ENCODE data around the gene PARVB.

The PARVB gene

GRCh38 chr22:44119669-44120313 lies 95.7 kb downstream of the PARVB start:
- TF ChIP-seq CTCF (conservative IDR thresholded peaks at IDR 0.05; ENCODE audit: control insufficient read depth, insufficient read depth, low read depth, low read length): no peak
- H3K4me3 ChIP-seq (ENCODE audit: control insufficient read depth, low read depth, low read length): no peak overlapping the region
- DNase-seq (ENCODE audit: low read depth): no peak

GRCh38 chr22:44120314-44120704 lies 96.2 kb downstream of the PARVB start:
- no peak for DNase-seq (ENCODE audit: low read depth)
- no peak for TF ChIP-seq CTCF (conservative IDR thresholded peaks at IDR 0.05; ENCODE audit: control insufficient read depth, insufficient read depth, low read depth, low read length)
- H3K4me3 ChIP-seq (ENCODE audit: control insufficient read depth, low read depth, low read length): no peak overlapping the region

- no peak overlapping the region for H3K4me3 ChIP-seq (ENCODE audit: control insufficient read depth, low read depth, low read length)
- TF ChIP-seq CTCF (conservative IDR thresholded peaks at IDR 0.05; ENCODE audit: control insufficient read depth, insufficient read depth, low read depth, low read length): no peak
- DNase-seq (ENCODE audit: low read depth): no peak
Measured at GRCh38 chr22:44125421-44125820, 101.3 kb downstream of the PARVB start.

DNA sequence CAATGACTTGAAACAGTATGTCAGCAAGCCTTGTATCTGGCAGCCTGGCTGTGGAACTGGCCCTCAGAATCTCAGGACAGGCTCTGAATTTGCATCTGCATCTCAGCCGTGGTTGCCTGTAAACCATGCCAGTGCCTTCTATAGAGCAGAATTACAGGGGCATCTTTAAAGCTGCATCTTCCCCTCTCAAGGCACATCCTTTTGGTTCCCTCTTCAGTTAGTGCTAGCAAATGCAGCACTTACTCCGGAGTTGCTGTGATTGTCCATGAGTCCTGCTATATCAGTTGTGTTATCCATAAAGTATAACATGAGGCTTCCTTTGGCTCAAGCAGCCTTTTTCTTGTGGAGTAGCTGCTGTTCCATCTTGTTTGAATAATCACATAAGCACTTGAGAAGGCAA lies 102.7 kb downstream of the PARVB start:
- H3K4me3 ChIP-seq (ENCODE audit: control insufficient read depth, low read depth, low read length): no peak overlapping the region
- TF ChIP-seq CTCF (conservative IDR thresholded peaks at IDR 0.05; ENCODE audit: control insufficient read depth, insufficient read depth, low read depth, low read length): no peak
- DNase-seq (ENCODE audit: low read depth): no peak

GRCh38 chr22:44127356-44127755 lies 103.3 kb downstream of the PARVB start:
- peak; percentile 15 for DNase-seq (ENCODE audit: low read depth)
- no peak overlapping the region for H3K4me3 ChIP-seq (ENCODE audit: control insufficient read depth, low read depth, low read length)
- TF ChIP-seq CTCF (conservative IDR thresholded peaks at IDR 0.05; ENCODE audit: control insufficient read depth, insufficient read depth, low read depth, low read length): no peak

DNA sequence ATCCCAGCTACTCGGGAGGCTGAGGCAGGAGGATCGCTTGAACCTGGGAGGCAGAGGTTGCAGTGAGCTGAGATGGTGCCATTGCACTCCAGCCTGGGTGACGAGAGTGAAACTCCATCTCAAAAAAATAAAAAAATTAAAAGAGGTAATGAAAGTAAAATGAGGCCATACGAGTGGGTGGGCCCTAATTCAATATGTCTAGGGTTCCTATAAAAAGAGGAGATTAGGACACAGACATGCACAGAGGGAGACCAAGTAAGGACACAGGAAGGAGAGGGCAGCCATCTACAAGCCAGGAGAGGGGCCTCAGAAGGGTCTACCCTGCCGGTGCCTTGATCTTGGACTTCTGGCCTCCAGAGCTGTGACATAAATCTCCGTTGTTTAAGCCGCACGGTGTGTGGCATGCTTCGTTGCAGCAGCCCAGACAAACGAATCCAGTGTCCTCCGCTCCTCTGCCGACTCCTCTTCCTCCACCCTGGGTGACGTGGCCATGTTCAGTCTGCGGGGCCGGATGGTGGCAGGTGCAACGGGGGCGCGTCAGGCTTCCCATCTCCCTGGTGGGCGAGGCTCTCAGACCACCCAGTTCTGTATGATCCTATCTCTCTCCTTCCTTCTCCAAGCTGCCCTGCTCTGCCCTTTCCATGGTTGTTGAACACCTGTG lies 105.0 kb downstream of the PARVB start:
- no peak for TF ChIP-seq CTCF (conservative IDR thresholded peaks at IDR 0.05; ENCODE audit: control insufficient read depth, insufficient read depth, low read depth, low read length)
- no peak overlapping the region for H3K4me3 ChIP-seq (ENCODE audit: control insufficient read depth, low read depth, low read length)
- no peak for DNase-seq (ENCODE audit: low read depth)

Data from fibroblast of mammary gland (primary cell).